K562 (cell line): ENCODE data around the gene SLC5A6. TPM values are rescaled to one million over a fixed set of nuclear protein-coding genes. Genes with fewer than 3 reads are reported as not detected.

Experiments
- ASH1L ChIP-seq: fragments of 450-650 bp; IDR thresholded peaks from 2 replicates; pipeline ENCODE4 v1.6.1; 2018; ENCODE audit warnings: borderline replicate concordance, mild to moderate bottlenecking, low read depth; ENCODE audit not compliant: partially characterized antibody
- EHMT2 ChIP-seq: fragments of 450-650 bp; IDR thresholded peaks from 2 replicates; pipeline ENCODE4 v1.6.1; 2018; ENCODE audit warnings: antibody characterized with exemption
- GTF2A2 ChIP-seq: IDR thresholded peaks from 2 replicates; pipeline ENCODE4 v1.6.1; 2016; ENCODE audit warnings: mild to moderate bottlenecking, missing genetic modification characterization, missing compliant biosample characterization
- HCFC1 ChIP-seq: IDR thresholded peaks from 2 replicates; pipeline ENCODE4 v1.6.1; 2012; ENCODE audit warnings: low read depth, low read length, improper control_type of control experiment
- ILF3 ChIP-seq: fragments of 450-650 bp; IDR thresholded peaks from 2 replicates; pipeline ENCODE4 v1.6.1; 2018; ENCODE audit warnings: antibody characterized with exemption, mild to moderate bottlenecking, moderate library complexity, borderline replicate concordance
- TAF7 ChIP-seq: fragments of 450-650 bp; IDR thresholded peaks from 2 replicates; pipeline ENCODE4 v1.6.1; 2016; ENCODE audit warnings: missing genetic modification characterization, missing compliant biosample characterization
- ZKSCAN8 ChIP-seq: fragments of 200-800 bp; sonication (Bioruptor generic); IDR thresholded peaks from 2 replicates; pipeline ENCODE4 v1.6.1; 2016; ENCODE audit warnings: missing genetic modification characterization, missing compliant biosample characterization
- ZNF354B ChIP-seq: fragments of 250-450 bp; sonication (Bioruptor Pico); IDR thresholded peaks from 2 replicates; pipeline ENCODE4 v1.4.0; 2020
- ZNF512 ChIP-seq: IDR thresholded peaks from 2 replicates; pipeline ENCODE4 v1.6.1; 2016; ENCODE audit warnings: missing genetic modification characterization, missing compliant biosample characterization
- polyA plus RNA-seq, 8 experiments: library from polyadenylated mRNA; depleted of rRNA in 4 of 8; stranded (reverse) in 5 of 8; unstranded in 3 of 8; fragments of >200 nt; fragmentation: Nextera tagmentation in 2 of 8; fragmentation: Illumina TruSeq in 1 of 8; extraction: Ambion mirVana in 2 of 8; extraction: Trizol in 1 of 8; gene quantifications; 2 replicates each; pipeline versions ENCODE4 v1.2.1 to v1.2.3, GENCODE V29; 2011 to 2014; ENCODE audit warnings: inconsistent platforms in 1 of 8, missing spikeins in 1 of 8
- total RNA-seq, 7 experiments: library from RNA; depleted of rRNA in 6 of 7; stranded (reverse); fragments of >200 nt in 6 of 7; fragmentation: Illumina TruSeq in 2 of 7; extraction: Trizol in 2 of 7; gene quantifications; 2 replicates each; pipeline versions ENCODE4 v1.2.1 to v1.2.3, GENCODE V29; 2011 to 2021; ENCODE audit warnings: low replicate concordance in 1 of 7
- TF ChIP-seq, protein P1 (sequence below): fragments of 200-400 bp; formaldehyde crosslinking; IDR thresholded peaks from 2 replicates; pipeline ENCODE4 v1.6.1; 2017; ENCODE audit warnings: mild to moderate bottlenecking, low read depth, low read length, moderate library complexity
- TF ChIP-seq, protein P2 (sequence below): fragments of 450-650 bp; formaldehyde crosslinking; IDR thresholded peaks from 2 replicates; pipeline ENCODE4 v1.4.0; 2020; ENCODE audit warnings: mild to moderate bottlenecking, moderate library complexity

The SLC5A6 gene
- total and polyA plus RNA-seq, 9 of the 15 experiments (the other 6 are each of a cell fraction or from before 2014, with no cell fraction given): 32.6 to 137 (median 107) TPM

GRCh38 chr2:27216416-27217137 is 4.5 kb upstream of the SLC5A6 start (continued):
- TF ChIP-seq, protein P1, sequence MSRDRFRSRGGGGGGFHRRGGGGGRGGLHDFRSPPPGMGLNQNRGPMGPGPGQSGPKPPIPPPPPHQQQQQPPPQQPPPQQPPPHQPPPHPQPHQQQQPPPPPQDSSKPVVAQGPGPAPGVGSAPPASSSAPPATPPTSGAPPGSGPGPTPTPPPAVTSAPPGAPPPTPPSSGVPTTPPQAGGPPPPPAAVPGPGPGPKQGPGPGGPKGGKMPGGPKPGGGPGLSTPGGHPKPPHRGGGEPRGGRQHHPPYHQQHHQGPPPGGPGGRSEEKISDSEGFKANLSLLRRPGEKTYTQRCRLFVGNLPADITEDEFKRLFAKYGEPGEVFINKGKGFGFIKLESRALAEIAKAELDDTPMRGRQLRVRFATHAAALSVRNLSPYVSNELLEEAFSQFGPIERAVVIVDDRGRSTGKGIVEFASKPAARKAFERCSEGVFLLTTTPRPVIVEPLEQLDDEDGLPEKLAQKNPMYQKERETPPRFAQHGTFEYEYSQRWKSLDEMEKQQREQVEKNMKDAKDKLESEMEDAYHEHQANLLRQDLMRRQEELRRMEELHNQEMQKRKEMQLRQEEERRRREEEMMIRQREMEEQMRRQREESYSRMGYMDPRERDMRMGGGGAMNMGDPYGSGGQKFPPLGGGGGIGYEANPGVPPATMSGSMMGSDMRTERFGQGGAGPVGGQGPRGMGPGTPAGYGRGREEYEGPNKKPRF: no peak
- TF ChIP-seq ASH1L (no peak), HCFC1 (no peak), ZKSCAN8 (no peak), EHMT2 (0 out of 2 replicates have a peak, but pooled peaks have one; percentile 17), ILF3 (no peak), TAF7 (tag) (0 out of 2 replicates have a peak, but pooled peaks have one; percentile 24), GTF2A2 (tag) (no peak), ZNF354B (CRISPR knock-in tag) (no peak), ZNF512 (no peak)
- TF ChIP-seq, protein P2, sequence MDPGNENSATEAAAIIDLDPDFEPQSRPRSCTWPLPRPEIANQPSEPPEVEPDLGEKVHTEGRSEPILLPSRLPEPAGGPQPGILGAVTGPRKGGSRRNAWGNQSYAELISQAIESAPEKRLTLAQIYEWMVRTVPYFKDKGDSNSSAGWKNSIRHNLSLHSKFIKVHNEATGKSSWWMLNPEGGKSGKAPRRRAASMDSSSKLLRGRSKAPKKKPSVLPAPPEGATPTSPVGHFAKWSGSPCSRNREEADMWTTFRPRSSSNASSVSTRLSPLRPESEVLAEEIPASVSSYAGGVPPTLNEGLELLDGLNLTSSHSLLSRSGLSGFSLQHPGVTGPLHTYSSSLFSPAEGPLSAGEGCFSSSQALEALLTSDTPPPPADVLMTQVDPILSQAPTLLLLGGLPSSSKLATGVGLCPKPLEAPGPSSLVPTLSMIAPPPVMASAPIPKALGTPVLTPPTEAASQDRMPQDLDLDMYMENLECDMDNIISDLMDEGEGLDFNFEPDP (CRISPR knock-in tag): no peak
